WTC11 (cell line): ENCODE results near the gene SMAD6.

Source experiments
- ATF3 ChIP-seq: sonication (generic); formaldehyde crosslinking; conservative IDR thresholded peaks from 2 replicates; pipeline ENCODE4 v1.8.1; 2022; ENCODE audit warnings: mild to moderate bottlenecking, missing genetic modification reagents
- JUN ChIP-seq: sonication (generic); formaldehyde crosslinking; IDR thresholded peaks from 2 replicates; pipeline ENCODE4 v1.8.0; 2023; ENCODE audit warnings: mild to moderate bottlenecking, missing genetic modification reagents
- ZNF138 ChIP-seq: sonication (generic); formaldehyde crosslinking; conservative IDR thresholded peaks from 2 replicates; pipeline ENCODE4 v1.8.1; 2022; ENCODE audit warnings: mild to moderate bottlenecking, moderate library complexity, missing genetic modification reagents
- TF ChIP-seq, protein P1 (sequence below): fragments of 200-600 bp; IDR thresholded peaks from 2 replicates; pipeline ENCODE4 v1.8.0; 2022; ENCODE audit warnings: antibody characterized with exemption

DNA sequence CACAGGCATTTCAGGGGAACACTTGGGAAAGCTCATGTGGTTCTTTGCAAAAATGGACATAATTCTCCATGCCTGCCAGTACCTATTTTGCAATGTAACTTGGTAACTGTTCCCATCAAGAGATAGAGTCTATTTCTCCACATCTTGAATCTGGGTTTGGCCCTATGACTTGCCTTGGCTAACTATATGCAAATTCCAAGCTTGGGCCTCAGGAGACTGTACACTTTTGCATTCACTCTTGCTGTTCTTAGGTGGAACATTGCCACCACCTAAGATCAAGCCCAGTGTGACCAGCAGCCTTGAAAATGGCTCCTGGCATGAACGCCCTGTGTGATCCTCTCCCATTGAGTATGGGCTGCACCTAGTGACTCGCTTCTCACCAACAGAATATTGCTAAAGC, 19.8 kb upstream of the SMAD6 start:
- TF ChIP-seq ZNF138, result no peak
- TF ChIP-seq ATF3 (CRISPR knock-in tag), result no peak
- TF ChIP-seq, protein P1, sequence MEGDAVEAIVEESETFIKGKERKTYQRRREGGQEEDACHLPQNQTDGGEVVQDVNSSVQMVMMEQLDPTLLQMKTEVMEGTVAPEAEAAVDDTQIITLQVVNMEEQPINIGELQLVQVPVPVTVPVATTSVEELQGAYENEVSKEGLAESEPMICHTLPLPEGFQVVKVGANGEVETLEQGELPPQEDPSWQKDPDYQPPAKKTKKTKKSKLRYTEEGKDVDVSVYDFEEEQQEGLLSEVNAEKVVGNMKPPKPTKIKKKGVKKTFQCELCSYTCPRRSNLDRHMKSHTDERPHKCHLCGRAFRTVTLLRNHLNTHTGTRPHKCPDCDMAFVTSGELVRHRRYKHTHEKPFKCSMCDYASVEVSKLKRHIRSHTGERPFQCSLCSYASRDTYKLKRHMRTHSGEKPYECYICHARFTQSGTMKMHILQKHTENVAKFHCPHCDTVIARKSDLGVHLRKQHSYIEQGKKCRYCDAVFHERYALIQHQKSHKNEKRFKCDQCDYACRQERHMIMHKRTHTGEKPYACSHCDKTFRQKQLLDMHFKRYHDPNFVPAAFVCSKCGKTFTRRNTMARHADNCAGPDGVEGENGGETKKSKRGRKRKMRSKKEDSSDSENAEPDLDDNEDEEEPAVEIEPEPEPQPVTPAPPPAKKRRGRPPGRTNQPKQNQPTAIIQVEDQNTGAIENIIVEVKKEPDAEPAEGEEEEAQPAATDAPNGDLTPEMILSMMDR, result no peak
- TF ChIP-seq JUN (CRISPR knock-in tag), result no peak
